NCI-H2196 (cell line): ENCODE measurements around the gene SNX18.

Experiments
- DNase-seq: peaks from one replicate; lab custom pipeline; 2025; ENCODE audit not compliant: unreplicated experiment; lab: John Stamatoyannopoulos, UW

The SNX18 gene

GRCh38 chr5:54577937-54578653 is 60.5 kb downstream of the SNX18 start:
- no peak for DNase-seq

- no peak for DNase-seq
These were observed 62.2 kb downstream of the SNX18 start for GRCh38 chr5:54579591-54580295.

- no peak for DNase-seq
These were observed 63.6 kb downstream of the SNX18 start for GRCh38 chr5:54580997-54581811.

GRCh38 chr5:54581831-54582548 is 64.4 kb downstream of the SNX18 start:
- no peak for DNase-seq

- DNase-seq, result no peak
These were observed 68.8 kb downstream of the SNX18 start for GRCh38 chr5:54586336-54586735.

- no peak for DNase-seq
These were observed 72.2 kb downstream of the SNX18 start for GRCh38 chr5:54589786-54590185.

- no peak for DNase-seq
These were observed 73.3 kb downstream of the SNX18 start for GRCh38 chr5:54590824-54591223.

GRCh38 chr5:54593779-54594178 is 76.2 kb downstream of the SNX18 start:
- no peak for DNase-seq

- no peak for DNase-seq
These were observed 76.6 kb downstream of the SNX18 start for GRCh38 chr5:54594181-54594580.

GRCh38 chr5:54595721-54596120 is 78.2 kb downstream of the SNX18 start:
- DNase-seq, result no peak
